AG08395 (cell line): ENCODE measurements around the gene OLIG3.

ENCODE experiments used
- DNase-seq: peaks from one replicate; pipeline ENCODE4 v3.0.0; 2012; ENCODE audit warnings: mixed read lengths, low spot score

Gene OLIG3

GRCh38 chr6:137467211-137467610, 27.0 kb downstream of the OLIG3 start:
- DNase-seq: no peak

- DNase-seq: no peak
Measured at GRCh38 chr6:137465378-137466009, 28.7 kb downstream of the OLIG3 start.

DNA sequence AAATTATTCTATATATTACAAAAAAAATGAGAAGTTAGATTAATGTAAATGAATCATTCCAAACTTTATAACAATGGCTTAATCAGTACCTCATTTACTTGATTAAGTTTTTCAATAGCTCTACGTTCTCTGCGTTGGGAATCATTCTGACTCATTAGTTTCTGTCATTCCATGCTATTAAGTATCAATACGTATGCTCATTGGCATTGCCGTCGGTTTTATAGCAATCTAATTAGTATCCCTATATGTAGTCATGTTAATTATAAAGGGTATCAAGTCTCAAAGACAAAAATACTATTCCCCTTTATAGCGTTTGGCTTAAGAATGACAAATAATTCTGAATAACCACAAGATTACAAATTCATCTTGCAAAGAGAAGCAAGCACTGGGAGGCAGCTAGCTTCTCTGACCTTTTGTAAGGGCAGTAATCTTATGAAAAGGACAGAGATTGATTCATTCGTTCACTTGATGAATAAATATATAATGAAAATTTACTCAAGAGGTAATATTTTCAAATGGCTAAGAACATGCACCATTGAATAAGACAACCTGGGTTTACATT, 41.8 kb downstream of the OLIG3 start:
- DNase-seq: no peak

DNA sequence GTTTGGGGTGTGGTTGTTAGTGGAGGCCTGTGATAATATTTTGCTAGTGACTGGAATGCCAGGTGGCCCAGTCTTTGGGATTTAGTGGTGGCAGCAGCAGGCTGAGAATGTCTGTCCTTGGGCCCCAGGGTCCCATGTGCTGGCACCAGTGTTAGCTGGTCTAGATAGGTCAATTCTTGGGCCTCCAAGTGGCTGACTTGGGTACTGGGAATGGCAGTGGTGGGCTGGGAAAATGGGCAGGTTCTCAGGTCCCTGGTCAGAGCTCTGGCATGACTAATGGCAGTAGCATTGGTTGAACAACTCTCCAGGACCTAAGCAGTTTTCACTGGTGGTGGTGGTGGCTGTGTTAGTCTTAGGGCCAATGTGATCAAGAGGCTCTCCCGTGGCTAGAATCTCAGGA, 50.3 kb downstream of the OLIG3 start:
- DNase-seq: no peak
